SW 1271 (cell line): ENCODE data around the gene CDS2.

ENCODE experiments used
- DNase-seq, 2 experiments: peaks; one replicate each; lab custom pipeline; 2025; lab: John Stamatoyannopoulos, UW

CDS2 gene

DNA sequence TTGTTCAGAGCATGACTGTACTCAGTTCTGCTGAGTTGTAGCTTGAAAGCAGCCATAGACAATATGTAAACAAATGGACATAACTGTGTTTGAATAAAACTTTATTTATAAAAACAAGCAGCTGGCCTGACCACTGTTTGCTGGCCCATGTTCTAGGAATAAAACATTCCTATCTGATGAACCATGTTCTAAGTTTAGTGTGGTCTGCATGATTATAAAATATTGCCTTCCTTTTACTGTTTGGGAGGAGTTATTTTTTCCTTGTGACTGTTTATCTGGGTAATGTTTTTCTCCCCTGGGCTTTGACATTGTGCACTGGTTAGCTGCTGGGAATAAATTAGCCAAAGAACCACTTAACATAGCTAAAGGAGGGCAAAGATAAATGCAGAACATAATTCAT is 55.1 kb downstream of the CDS2 start:
- DNase-seq = peak in 1 of 2 experiments; percentile 30

GRCh38 chr20:5182615-5183254 is 55.9 kb downstream of the CDS2 start:
- no peak for DNase-seq

DNA sequence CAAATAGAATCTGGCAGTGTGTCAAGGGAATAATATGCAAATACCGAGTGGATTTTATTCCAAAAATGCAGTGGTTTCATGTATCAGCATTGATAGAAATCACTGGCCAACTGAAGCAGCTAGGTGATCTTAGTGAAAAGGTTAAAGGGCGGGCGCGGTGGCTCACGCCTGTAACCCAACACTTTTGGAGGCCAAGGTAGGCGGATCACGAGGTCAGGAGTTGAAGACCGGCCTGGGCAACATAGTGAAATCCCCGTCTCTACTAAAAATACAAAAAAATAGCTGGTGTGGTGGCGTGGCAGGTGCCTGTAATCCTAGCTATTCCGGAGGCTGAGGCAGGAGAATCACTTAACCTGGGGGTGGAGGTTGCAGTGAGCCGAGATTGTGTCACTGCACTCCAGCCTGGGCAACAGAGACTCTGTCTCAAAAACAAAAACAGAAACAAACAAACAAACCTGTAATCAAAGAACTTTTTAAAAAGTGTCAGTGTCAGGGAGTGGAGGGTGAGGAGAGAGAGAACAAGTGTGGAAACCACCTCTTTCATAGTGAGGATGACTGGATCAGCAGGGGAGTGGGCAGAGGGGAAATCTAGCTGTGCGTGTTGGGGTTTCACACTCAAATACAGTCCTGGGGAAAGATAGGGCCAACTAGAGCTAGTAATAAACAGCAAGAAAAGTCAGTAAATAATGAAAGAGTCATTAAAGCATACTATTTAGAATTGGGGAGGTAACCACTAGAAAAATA is 57.1 kb downstream of the CDS2 start:
- DNase-seq = no peak

DNA sequence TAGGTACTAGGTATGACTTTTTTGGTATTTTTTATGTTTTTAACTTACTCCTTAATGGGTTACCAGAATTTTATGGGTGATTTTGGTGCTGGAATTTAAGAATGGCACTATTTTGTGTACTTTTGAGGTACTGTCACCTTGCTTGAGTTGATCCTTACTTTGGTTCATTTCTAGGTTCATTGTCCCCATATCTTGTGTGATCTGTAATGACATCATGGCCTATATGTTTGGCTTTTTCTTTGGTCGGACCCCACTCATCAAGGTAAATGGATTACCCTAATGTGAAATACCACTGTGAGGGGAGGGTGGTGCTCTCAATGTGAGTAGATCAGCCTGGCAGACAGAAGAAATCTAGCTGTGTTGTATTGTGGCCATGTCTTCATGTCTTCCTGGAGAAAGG is 57.9 kb downstream of the CDS2 start:
- no peak for DNase-seq

DNA sequence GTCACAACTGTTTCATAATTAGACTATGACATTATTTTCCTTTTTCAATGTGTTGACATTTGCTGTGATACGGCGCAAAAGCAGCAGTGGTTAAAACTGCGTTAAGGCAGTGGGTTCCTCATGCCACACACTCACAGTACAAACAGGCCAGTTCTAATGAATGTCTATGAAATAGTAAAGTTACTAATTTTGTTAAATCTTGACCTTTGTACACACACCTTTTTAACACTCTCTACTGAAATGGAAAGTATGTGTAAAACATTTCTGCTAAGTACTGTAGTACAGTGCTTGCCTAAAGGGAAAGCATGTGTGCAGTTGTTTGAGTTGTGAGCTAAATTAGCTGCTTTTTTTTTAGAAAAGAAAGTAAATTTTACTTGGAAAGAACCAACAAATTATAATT is 60.3 kb downstream of the CDS2 start:
- no peak for DNase-seq

DNA sequence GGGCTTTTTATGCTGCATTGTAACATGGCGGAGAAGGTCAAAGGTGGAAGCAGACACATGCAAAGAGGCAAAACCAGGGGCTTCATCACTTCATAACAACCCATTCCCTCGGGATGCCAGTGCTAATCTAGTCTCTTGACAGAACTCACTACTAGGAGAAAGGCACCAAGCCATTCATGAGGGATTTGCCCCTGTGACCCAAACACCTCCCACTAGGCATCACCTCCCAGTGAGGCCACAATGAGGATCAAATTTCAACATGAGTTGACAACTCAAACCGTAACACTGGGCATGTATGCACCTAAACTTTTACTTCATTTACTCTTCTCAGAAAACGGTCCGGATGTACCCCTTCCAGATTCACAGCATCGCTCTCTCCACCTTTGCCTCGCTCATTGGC is 61.9 kb downstream of the CDS2 start:
- no peak for DNase-seq

GRCh38 chr20:5189917-5190316 is 63.1 kb downstream of the CDS2 start:
- DNase-seq = no peak

DNA sequence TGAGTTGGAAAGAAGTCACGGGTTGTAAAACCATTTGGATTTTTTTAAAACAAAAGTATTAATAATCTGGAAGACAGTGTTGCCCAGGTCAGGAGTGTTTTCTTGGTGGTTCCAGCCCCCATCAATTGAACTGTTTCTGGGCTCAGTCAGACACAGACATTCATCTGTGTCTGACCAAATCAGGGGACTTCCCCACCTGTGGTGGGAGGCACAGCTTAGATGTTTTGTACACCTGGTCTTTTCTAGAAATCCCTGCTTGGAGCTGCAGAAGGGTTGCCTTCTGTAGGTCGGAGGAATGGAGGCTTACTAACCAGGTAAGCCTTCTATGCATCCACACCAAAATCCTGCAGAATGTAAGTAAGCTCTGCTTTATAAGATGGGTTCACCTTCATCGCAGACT is 63.6 kb downstream of the CDS2 start:
- no peak for DNase-seq

DNA sequence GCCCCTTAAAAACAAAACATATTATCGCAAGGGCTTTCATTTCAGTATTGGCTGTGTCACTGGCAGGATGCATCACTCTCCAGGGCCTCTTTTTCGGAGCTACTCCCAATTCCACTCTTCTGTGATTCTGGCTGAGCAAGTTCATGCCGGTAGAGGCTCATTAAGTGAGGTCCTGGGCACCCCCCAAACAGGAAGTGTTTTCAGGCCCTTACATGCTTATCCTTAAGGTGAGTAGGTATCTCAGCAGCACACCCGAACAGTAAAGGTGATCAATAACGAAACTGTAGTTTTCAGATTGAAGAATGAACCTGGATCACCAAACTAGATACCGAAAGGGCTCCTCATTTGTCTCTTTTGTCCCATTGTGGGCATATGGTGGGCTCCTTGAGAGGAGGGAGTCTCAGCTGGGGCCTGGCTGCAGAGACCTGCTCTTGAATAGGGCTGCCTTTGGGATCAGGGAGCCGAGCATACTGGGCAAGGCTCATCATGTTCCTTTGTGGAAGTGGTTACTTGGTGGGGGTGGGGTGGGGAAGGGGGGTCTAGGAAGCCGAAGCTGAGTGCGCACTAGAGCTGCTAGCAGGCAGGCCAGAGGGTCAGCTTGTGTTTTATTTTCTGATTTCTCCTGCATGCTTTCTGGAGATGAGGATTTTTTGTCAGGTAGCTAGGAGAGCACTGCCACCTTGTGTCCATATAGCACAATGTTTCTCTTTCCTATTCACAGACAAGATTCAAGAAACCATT is 65.2 kb downstream of the CDS2 start:
- DNase-seq = peak; percentile 58 to 70

DNA sequence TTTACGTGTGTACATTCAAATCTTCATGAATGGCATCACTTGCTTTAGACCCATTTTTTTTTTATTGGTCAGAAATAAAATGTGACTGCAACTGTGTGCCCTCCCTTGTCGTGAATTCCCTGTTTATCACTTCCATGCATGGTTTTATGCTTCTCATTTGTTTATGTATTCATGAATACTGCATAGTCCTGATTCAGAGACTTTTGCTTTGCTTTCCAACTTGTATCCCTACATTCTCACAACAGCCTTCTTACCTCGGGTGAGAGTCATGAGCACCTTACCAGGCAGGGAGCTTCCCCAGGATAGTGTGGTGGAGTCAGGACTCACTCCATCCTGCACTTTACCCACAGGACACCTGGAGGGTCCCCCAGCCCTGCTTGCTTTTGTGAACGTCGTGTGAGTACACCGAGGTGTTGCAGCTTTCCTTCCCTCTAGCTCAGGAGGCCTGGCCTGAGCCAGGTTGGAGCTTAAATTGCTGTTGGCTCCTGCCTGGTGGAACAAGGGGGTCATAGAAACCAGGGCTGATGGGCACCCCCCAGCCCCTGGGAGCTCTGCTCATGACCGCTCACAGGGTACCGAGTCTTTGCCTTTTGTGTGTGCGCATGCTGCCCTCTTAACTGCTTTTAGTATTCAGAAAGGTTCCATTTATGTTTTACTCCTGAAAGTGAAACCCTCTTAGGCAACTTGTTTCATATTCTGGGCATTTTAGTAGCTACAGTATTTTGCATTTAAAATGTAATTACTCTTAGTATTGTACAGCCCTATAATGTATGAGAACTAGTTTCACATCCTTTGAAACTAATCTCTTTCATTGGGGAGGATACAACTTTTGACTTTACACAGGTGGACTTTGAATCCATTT is 66.0 kb downstream of the CDS2 start:
- no peak for DNase-seq

DNA sequence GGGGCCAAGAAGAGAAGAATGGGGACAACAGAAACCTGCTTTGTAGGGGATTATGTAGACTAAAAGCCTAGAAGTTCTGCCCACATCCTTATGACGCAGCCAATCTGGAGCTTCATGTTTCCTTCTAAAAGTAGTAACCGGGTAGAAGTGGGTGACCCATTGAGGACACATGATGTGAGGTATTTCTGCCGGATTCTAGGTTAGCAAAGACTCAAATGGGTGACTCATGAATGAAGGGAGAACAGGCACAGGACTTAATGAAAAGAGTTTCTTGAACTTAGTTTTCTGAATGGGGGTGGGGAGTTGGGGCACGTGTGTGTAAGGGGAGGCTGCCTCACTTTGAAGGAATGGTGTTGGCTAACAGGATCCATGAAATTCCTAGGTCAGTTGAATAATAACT is 68.8 kb downstream of the CDS2 start:
- no peak for DNase-seq

DNA sequence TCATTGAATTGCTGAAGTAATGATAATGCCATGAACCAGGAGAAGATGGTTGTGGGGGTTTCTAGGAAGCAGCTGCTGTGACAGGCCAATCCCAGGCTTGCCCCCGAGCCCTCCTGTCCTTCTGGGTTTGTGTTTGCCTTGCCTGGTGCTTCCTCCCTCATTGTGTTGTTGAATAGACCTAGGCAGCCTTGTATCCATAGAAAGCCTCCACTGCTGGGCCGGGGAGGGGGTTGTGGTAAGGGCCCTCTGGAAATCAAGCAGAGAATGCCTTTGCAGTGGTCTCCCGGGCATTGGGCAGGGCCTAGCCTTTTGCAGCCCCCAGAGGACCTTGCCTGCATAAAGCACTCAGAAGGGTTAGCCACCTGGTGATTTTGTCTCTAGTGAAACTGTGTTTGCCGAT is 69.3 kb downstream of the CDS2 start:
- DNase-seq = no peak

DNA sequence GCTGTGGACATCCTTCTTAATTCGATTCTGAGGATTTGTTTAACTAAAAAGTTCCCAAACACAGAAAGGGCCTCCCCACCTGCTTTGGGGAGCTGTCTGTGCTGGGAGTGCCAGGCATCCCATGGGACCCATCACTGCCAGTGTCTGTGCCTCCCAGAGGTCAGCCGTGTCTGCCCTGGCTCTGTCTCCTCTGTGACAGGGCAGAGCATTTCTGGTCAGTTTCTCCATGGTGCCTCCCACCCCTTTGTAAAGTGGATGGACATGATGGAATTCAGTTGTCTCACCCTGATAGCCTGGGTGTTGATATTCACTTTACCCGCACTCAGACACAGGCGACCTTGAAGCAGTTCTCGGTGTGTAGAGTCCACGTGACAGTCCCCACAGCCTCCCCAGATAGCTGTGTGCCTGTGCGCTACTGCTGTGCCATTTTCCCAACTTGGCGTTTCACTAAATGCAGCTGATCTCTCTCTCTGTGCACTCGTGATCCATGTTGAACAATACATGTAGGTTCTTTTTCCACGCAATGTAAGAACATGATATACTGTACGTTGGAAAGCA is 70.5 kb downstream of the CDS2 start:
- no peak for DNase-seq

GRCh38 chr20:5197847-5198650 is 71.2 kb downstream of the CDS2 start:
- DNase-seq = no peak

GRCh38 chr20:5198651-5198924 is 71.8 kb downstream of the CDS2 start:
- DNase-seq = no peak

DNA sequence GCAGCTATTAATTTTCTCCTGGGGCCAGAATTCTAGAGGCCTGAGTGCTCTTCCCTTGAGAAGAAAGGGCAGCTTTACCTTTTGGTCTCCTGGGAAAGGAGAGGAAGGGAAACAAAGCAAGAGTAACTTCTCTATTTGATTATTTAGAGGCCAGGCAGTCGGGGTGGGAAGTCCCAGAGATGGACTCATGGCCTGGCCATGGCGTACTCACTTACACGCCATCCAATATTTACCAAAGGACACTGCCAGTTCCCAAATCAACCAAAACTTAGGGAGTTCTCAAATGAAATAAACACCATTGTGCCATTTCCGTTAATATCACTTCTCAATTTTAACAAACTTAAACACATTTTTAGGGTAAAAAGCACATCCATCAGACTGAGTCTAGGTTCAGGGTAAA is 76.6 kb downstream of the CDS2 start:
- no peak for DNase-seq

DNA sequence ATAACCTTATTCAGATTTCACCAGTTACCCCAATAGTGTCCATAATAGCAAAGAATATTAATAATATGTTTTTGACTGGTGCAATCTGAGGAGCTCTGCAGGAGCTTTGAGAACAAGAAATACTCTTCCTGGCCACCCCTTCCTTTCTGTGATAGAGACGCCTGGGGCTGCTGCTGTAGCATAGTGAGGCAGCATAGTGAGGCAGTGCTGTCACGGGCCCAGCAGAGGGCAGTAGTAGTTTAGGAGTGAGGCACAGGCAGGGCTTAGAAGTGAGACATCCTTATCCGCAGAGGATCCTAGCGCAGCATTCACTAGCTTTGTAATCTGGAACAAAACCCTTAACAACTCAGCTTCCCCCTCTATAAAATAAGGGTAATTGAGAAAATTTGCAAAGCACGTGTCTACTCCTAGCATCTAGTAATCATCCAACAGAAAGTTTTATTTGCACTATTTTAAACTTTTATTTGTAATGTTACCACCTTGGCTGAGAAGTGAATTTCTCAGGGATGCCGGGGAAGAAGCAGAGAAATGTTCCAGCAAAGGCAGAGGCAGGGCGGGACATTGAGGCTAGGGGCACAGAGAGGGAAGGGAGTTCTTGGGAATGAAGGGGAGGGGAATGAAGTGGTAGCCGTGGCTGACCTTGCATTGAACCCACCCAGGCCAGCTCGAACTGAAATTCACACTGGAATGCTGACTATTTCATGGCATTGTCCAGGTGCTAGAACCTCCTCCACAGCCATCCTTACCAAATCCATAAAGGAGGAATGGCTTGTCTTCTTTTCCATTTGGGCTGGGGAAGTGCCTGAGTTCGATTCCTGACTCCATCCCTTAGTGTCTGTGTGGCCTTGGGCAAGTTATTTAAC is 78.8 kb downstream of the CDS2 start:
- DNase-seq = peak; percentile 39 to 80

- no peak for DNase-seq
Measured at GRCh38 chr20:5207138-5207537, 80.3 kb downstream of the CDS2 start.

GRCh38 chr20:5211803-5212714 is 85.3 kb downstream of the CDS2 start:
- DNase-seq = no peak
